ENCODE results near the gene SLAMF9. TPM values are rescaled to one million over a fixed set of nuclear protein-coding genes. Genes with fewer than 3 reads are reported as not detected.

The SLAMF9 gene
- total RNA-seq, 1 donor from 2014 or later: not detected

DNA sequence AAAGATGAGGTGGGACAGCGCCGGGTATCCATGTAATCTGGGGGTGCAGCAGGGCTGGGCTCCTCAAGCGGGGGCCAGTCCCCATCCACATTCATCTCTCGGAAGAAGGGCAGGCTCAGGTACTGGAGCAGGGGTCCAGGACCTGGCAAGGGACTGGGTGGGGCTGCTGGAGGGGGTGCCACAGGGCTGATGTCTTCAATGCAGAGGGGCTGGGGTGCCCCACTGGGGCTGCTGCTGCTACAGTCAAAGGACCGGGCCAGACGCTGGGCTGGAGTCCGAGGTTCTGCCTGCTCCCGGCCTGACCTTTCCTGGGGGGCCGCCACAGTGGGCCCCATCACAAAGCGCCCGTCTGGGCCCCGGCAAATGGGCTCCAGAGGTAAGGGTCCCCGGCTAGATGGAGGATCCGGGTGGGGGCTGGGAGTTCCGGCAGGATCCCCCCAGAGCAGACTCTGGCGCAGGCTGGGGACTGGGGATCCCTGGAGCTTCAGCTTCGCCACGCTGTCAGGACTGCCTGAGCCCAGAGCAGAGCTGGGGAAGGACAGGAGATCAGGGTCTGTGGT lies 25.5 kb downstream of the SLAMF9 start:
- H3K4me1 Mint-ChIP-seq (ENCODE audit: unreplicated experiment): peaks cover 16% of the 10 kb centered on the region
- no peak overlapping the region for H3K27ac Mint-ChIP-seq
- no peaks in the 10 kb centered on the region for H3K27me3 Mint-ChIP-seq
- peaks cover 13% of the 10 kb centered on the region for H3K36me3 Mint-ChIP-seq
- TF ChIP-seq, protein P1, sequence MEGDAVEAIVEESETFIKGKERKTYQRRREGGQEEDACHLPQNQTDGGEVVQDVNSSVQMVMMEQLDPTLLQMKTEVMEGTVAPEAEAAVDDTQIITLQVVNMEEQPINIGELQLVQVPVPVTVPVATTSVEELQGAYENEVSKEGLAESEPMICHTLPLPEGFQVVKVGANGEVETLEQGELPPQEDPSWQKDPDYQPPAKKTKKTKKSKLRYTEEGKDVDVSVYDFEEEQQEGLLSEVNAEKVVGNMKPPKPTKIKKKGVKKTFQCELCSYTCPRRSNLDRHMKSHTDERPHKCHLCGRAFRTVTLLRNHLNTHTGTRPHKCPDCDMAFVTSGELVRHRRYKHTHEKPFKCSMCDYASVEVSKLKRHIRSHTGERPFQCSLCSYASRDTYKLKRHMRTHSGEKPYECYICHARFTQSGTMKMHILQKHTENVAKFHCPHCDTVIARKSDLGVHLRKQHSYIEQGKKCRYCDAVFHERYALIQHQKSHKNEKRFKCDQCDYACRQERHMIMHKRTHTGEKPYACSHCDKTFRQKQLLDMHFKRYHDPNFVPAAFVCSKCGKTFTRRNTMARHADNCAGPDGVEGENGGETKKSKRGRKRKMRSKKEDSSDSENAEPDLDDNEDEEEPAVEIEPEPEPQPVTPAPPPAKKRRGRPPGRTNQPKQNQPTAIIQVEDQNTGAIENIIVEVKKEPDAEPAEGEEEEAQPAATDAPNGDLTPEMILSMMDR (conservative IDR thresholded peaks at IDR 0.05): no peak
- no peaks in the 10 kb centered on the region for H3K9me3 Mint-ChIP-seq
- no peak for DNase-seq (ENCODE audit: extremely low spot score, unreplicated experiment)
- no peak overlapping the region for H3K4me3 Mint-ChIP-seq

DNA sequence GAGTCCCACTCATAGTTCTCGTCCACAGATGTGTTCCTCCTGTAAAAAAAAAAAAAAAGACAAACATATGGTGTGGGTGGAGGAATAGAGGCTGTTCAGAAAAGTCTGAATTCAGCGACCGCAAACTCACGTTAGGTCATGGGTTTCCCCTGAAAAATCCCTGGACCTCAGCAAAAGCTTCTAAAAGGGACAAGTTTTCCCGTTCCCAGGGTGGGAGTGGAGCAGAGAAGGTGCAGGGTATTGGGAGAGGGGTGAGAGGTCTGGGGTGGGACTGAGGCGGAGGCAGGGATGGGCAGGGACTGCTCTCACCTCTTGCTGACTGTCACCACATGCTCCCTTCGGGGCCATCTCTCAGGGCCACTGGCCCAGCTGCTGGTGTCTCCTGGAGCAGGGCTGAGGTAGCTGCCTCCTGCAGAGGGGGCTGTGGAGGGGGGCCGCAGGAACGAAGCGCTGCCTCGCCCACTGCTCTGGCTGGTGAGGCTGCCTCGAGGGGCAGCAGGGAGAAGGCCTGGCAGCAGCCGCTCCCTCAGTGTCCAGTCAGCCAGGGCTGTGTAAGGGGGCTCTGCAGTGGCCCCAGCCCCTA lies 26.1 kb downstream of the SLAMF9 start:
- no peak for DNase-seq (ENCODE audit: extremely low spot score, unreplicated experiment)

DNA sequence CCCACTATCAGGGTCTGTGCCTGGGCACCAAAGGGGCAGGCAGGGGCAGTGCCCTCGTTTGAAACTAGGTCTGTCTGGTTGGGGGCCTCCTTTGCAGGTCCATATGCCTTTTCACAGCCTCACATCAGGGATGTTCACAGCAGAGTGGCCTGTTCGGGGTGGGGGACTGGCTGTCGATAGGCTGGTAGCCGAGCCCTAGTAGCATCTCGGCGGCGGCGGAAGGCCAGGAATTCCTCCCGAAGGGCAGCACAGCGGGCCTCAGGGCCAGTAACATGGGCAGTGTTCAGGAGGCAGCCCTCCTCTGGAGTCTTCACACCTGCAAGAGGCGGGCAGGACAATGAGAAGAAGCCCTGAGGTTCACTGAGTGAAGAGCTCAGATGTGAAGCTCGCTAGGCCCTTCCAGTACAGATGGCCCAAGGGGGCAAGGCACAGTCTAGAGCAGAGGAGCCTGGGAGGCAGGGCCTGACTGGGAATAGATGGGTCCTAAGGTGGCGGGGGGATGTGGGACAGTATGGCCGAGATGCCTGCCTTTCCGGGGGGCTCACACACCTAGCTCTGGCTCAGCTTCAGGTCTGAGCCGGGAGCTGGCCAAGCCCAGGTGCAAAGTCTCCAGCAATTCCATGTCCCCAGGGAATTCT lies 26.7 kb downstream of the SLAMF9 start:
- TF ChIP-seq, protein P1 (conservative IDR thresholded peaks at IDR 0.05): no peak
- no peaks in the 10 kb centered on the region for H3K27me3 Mint-ChIP-seq
- H3K36me3 Mint-ChIP-seq: peaks cover 5% of the 10 kb centered on the region

More for the DNA sequence above, 26.1 kb downstream of the SLAMF9 start:
- H3K27ac Mint-ChIP-seq: no peak overlapping the region
- peaks cover 20% of the 10 kb centered on the region for H3K4me1 Mint-ChIP-seq (ENCODE audit: unreplicated experiment)
- no peak overlapping the region for H3K4me3 Mint-ChIP-seq
- H3K27me3 Mint-ChIP-seq: no peaks in the 10 kb centered on the region
- TF ChIP-seq, protein P1 (conservative IDR thresholded peaks at IDR 0.05): no peak
- H3K9me3 Mint-ChIP-seq: no peaks in the 10 kb centered on the region
- peaks cover 7% of the 10 kb centered on the region for H3K36me3 Mint-ChIP-seq

DNA sequence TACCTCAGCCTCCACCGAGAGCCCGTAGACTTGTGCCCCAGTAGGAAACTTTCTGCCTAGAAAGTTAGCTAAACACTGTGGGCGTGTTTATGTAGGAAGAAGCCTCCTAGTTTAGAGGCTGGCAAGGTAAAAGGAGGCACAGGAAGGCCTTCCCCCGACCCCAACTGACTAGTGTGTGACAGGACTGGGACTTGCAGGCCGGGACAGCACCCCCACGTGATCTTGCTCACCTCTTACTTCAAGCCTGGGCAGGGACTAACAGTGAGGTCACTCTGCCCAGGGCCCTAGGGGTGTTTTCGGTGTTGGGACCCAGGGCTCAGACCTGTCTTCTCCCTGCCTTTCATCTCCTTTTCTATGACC lies 28.3 kb downstream of the SLAMF9 start:
- H3K27ac Mint-ChIP-seq: peak overlapping the region; percentile 88
- H3K27me3 Mint-ChIP-seq: no peaks in the 10 kb centered on the region
- DNase-seq (ENCODE audit: extremely low spot score, unreplicated experiment): no peak
- TF ChIP-seq, protein P1 (conservative IDR thresholded peaks at IDR 0.05): no peak
- H3K4me3 Mint-ChIP-seq: peak overlapping the region; percentile 94
- H3K9me3 Mint-ChIP-seq: no peaks in the 10 kb centered on the region
- H3K4me1 Mint-ChIP-seq (ENCODE audit: unreplicated experiment): peaks cover 33% of the 10 kb centered on the region
- peaks cover 5% of the 10 kb centered on the region for H3K36me3 Mint-ChIP-seq

More for the DNA sequence above, 26.7 kb downstream of the SLAMF9 start:
- Mint-ChIP-seq H3K27ac (peak overlapping the region; percentile 22), H3K4me3 (no peak overlapping the region), H3K4me1 (ENCODE audit: unreplicated experiment) (peaks cover 24% of the 10 kb centered on the region), H3K9me3 (no peaks in the 10 kb centered on the region)
- DNase-seq (ENCODE audit: extremely low spot score, unreplicated experiment): no peak

DNA sequence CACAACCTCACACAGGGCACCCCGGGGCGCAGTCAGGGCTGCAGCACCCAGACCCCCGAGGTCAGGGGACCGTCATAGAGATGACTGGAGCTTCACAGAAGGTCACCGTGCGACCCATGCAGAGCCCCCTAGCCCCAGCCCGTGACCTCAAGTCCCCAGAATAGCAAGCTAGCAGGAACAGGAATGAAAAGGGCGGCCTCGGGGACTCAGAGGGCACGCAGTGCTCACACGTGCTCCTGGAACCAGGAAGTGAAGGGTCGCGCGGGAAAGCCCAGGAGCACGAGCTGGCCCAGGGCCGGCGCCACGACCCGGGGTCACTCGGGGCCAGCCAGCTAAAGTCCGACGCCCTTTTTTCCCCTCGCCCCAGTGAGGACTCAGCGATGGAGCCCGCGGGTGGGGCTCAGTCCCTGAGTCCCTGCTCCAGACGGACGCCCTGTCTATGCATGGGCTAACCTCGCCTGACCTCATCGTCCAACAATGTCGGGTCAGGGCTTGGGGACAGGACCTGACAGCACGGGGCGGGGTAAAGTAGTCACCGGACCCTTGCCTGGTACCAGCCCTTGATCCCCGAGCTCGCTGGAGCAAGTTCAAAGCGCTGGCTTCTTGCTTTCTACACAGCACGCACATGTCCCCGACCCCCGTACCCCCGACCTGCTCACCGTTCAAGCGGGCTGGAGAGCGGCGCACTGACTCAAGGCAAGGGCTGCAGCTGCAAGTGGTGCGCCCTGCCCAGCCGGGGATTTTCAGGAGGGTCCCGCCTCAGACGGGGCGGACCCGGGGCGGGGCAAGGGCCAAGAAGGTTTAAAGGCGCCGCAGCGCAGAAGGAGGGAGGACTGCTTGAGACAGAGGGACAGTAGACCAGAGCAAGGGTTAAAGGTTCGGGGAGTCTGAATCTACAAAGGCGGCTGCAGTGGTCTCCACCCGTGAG lies 29.0 kb downstream of the SLAMF9 start, which contains the start of gene TAGLN2:
TSS of gene TAGLN2 (minus strand) at position 717 of the 928 bp plus-strand sequence. CDS start 4,998 bp downstream, outside the sequence.
- TF ChIP-seq, protein P1 (conservative IDR thresholded peaks at IDR 0.05): no peak
- peak within 1 kb of the TSS; percentile 96 for H3K27ac Mint-ChIP-seq
- H3K4me1 Mint-ChIP-seq (ENCODE audit: unreplicated experiment): peaks cover 33% of the 10 kb centered on the region
- H3K27me3 Mint-ChIP-seq: no peaks in the 10 kb centered on the region
- DNase-seq (ENCODE audit: extremely low spot score, unreplicated experiment): peak; percentile 87
- H3K4me3 Mint-ChIP-seq: peak within 1 kb of the TSS; percentile 94
- H3K9me3 Mint-ChIP-seq: no peaks in the 10 kb centered on the region
- H3K36me3 Mint-ChIP-seq: peaks cover 5% of the 10 kb centered on the region

All from type B pancreatic cell (in vitro differentiated cells).